ENCODE data around the gene ZFP69. TPM values are rescaled to one million over a fixed set of nuclear protein-coding genes. Genes with fewer than 3 reads are reported as not detected.

Gene ZFP69
- 1 to 10 TPM; 2.9 to 3.8 TPM for total RNA-seq
- 10 to 100 TPM in 2 of 6 donors, 1 to 10 TPM in 4; 8.1 to 11.2 (median 8.6) TPM for polyA plus RNA-seq (ENCODE audit: insufficient read length in 6 of 6)
- long read RNA-seq, donor 1 = 0 reads
- long read RNA-seq, donor 2, partial matches to known transcripts = 0 of 5 reads
- long read RNA-seq, donor 2, other reads (novel, unspliced or antisense) = 5 of 5 reads
- long read RNA-seq, donor 3 = 0 reads
- long read RNA-seq, donor 4, partial matches to known transcripts = 0 of 1 reads
- long read RNA-seq, donor 4, other reads (novel, unspliced or antisense) = 1 of 1 reads
- long read RNA-seq, donor 5 = 0 reads
- long read RNA-seq, donor 6, partial matches to known transcripts = 0 of 1 reads
- long read RNA-seq, donor 6, other reads (novel, unspliced or antisense) = 0 of 1 reads
- long read RNA-seq, donor 7 = 0 reads
- long read RNA-seq, donor 8, partial matches to known transcripts = 0 of 1 reads
- long read RNA-seq, donor 8, other reads (novel, unspliced or antisense) = 0 of 1 reads
- long read RNA-seq, donor 9 = 0 reads
- long read RNA-seq, donor 10 = 0 reads
- long read RNA-seq, donor 11, partial matches to known transcripts = 0 of 7 reads
- long read RNA-seq, donor 11, other reads (novel, unspliced or antisense) = 7 of 7 reads
- long read RNA-seq, donor 12, partial matches to known transcripts = 5 of 5 reads
- long read RNA-seq, donor 12, other reads (novel, unspliced or antisense) = 0 of 5 reads

GRCh38 chr1:40476924-40477677, at the start of gene ZFP69:
Gene ZFP69 (plus strand): TSS chr1:40477290. CDS start chr1:40479362, 2,072 bp downstream.
- H3K36me3 ChIP-seq = peaks cover 0 to 11% of the 10 kb centered on the region in 2 donors

GRCh38 chr1:40431385-40431784, 45.7 kb upstream of the ZFP69 start:
- intact Hi-C loops (cut with DNase I) = no loop called here
- ATAC-seq (no peak), DNase-seq (no peak)
- Histone ChIP-seq H3K4me3 (no peak overlapping the region), H3K36me3 (no peaks in the 10 kb centered on the region), H3K27me3 (no peaks in the 10 kb centered on the region), H3K27ac (no peak overlapping the region), H3K4me1 (no peaks in the 10 kb centered on the region), H3K9me3 (no peaks in the 10 kb centered on the region)
- TF ChIP-seq, protein P1, sequence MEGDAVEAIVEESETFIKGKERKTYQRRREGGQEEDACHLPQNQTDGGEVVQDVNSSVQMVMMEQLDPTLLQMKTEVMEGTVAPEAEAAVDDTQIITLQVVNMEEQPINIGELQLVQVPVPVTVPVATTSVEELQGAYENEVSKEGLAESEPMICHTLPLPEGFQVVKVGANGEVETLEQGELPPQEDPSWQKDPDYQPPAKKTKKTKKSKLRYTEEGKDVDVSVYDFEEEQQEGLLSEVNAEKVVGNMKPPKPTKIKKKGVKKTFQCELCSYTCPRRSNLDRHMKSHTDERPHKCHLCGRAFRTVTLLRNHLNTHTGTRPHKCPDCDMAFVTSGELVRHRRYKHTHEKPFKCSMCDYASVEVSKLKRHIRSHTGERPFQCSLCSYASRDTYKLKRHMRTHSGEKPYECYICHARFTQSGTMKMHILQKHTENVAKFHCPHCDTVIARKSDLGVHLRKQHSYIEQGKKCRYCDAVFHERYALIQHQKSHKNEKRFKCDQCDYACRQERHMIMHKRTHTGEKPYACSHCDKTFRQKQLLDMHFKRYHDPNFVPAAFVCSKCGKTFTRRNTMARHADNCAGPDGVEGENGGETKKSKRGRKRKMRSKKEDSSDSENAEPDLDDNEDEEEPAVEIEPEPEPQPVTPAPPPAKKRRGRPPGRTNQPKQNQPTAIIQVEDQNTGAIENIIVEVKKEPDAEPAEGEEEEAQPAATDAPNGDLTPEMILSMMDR (IDR thresholded peaks at IDR 0.05) = no peak

More at GRCh38 chr1:40476924-40477677, at the start of gene ZFP69:
- peak; percentile 67 to 93 (median 77) for DNase-seq
- peak; percentile 97 for ATAC-seq
- H3K9me3 ChIP-seq = peaks cover 0 to 40% of the 10 kb centered on the region in 2 donors
- TF ChIP-seq, protein P1 (IDR thresholded peaks at IDR 0.05) = no peak
- peaks cover 0 to 15% of the 10 kb centered on the region in 2 donors for H3K4me1 ChIP-seq
- H3K4me3 ChIP-seq = peak within 1 kb of the TSS; percentile 84 to 94
- no peaks in the 10 kb centered on the region for H3K27me3 ChIP-seq
- intact Hi-C loops (cut with DNase I) = no loop called here
- H3K27ac ChIP-seq = peak within 1 kb of the TSS; percentile 44 to 71

DNA sequence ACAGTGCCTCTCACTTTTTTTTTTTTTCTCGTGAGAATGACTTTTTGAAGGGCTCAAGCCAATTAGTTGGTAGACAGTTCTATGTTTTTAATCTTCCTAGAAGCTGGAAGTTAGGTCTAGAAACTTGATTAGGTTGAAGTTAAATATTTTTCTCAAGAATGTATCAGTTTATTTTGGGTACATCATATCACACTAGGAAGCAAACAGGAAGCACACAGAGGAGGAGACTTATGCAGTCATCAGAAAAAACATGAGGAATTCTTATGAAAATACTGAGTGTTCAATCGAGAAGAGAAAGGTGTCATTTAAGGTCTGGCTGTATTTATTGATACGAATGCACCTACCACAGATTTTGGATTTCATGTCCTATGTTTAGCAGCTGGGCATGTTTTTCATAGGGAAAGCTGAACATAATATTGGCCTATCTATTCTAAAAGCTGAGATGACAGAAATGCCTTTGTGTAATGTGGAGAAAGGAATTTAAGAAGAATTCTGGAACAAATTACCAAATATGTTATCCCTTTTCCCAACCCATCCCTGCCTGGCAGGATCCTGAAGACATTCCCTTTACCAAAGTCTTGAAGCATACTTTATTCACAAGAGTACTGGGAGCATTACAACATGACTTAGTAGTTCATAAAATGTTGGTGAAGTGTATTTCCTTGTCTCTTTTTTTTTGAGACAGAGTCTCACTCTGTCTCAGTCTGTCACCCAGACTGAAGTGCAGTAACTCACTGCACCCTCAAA, 44.3 kb upstream of the ZFP69 start:
- H3K27ac ChIP-seq = no peak overlapping the region
- no peak overlapping the region for H3K4me3 ChIP-seq
- intact Hi-C loops (cut with DNase I) = no loop called here
- no peaks in the 10 kb centered on the region for H3K27me3 ChIP-seq
- DNase-seq = no peak
- TF ChIP-seq, protein P1 (IDR thresholded peaks at IDR 0.05) = no peak
- ATAC-seq = no peak
- no peaks in the 10 kb centered on the region for H3K9me3 ChIP-seq
- H3K4me1 ChIP-seq = no peaks in the 10 kb centered on the region
- H3K36me3 ChIP-seq = no peaks in the 10 kb centered on the region

DNA sequence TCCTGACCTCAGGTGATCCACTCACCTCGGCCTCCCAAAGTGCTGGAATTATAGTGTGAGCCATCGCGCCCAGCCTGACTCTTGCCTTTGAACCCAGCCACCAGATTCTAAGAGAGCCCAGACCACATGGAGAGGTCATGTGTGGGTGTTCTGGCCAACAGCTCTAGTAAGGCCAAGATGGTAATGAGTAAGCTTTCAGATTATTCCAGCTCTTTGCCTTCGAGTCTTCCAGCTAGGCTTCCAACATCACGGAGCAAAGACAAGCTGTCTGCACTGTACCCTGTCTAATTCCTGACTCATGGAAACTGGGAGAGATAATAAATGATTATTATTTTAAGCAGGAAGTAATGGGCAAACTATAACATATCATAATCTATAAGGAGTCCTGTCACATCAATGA, 41.6 kb upstream of the ZFP69 start:
- Histone ChIP-seq H3K9me3 (no peaks in the 10 kb centered on the region), H3K27me3 (no peaks in the 10 kb centered on the region), H3K4me3 (no peak overlapping the region), H3K36me3 (no peaks in the 10 kb centered on the region), H3K27ac (no peak overlapping the region), H3K4me1 (no peaks in the 10 kb centered on the region)
- DNase-seq = no peak
- ATAC-seq = peak; percentile 50
- TF ChIP-seq, protein P1 (IDR thresholded peaks at IDR 0.05) = no peak
- intact Hi-C loops (cut with DNase I) = no loop called here

Data from left lung (tissue), 14 donors.